ENCODE data around the gene TBC1D17. TPM values are rescaled to one million over a fixed set of nuclear protein-coding genes. Genes with fewer than 3 reads are reported as not detected.

Gene TBC1D17
- total and polyA plus RNA-seq, 2 of the 13 experiments (the other 11 are each of a cell fraction or from before 2014, with no cell fraction given): 9.7 to 16.9 TPM

- TF ChIP-seq DBP (CRISPR knock-in tag; IDR thresholded peaks at IDR 0.05; ENCODE audit: not compliant biosample characterization): no peak
- TF ChIP-seq GATA4 (IDR thresholded peaks at IDR 0.05; ENCODE audit: borderline replicate concordance, low read depth): 0 out of 2 replicates have a peak, but pooled peaks have one; percentile 59
- no peak for TF ChIP-seq ZNF572 (CRISPR knock-in tag; IDR thresholded peaks at IDR 0.05)
- TF ChIP-seq ZBTB44 (CRISPR knock-in tag; IDR thresholded peaks at IDR 0.05): 0 out of 2 replicates have a peak, but pooled peaks have one; percentile 69
- TF ChIP-seq ESRRA (CRISPR knock-in tag; IDR thresholded peaks at IDR 0.05; ENCODE audit: low read depth): peak; percentile 41; the same call in 1 of the 2 replicates
- 0 out of 2 replicates have a peak, but pooled peaks have one; percentile 32 for TF ChIP-seq HNF1A (IDR thresholded peaks at IDR 0.05; ENCODE audit: low read depth)
- TF ChIP-seq HNF1A (CRISPR knock-in tag; IDR thresholded peaks at IDR 0.05; ENCODE audit: borderline replicate concordance): no peak
- 0 out of 2 replicates have a peak, but pooled peaks have one; percentile 8 for TF ChIP-seq HOMEZ (CRISPR knock-in tag; IDR thresholded peaks at IDR 0.05; ENCODE audit: low read depth)
- 0 out of 2 replicates have a peak, but pooled peaks have one; percentile 18 for TF ChIP-seq ZBTB7B (CRISPR knock-in tag; IDR thresholded peaks at IDR 0.05)
- peak; percentile 65 for TF ChIP-seq KMT2B (CRISPR knock-in tag; IDR thresholded peaks at IDR 0.05)
- no peak for TF ChIP-seq ZNF644 (CRISPR knock-in tag; IDR thresholded peaks at IDR 0.05; ENCODE audit: low read depth)
- peak; percentile 67 for TF ChIP-seq SAP130 (CRISPR knock-in tag; IDR thresholded peaks at IDR 0.05; ENCODE audit: low read depth)
- peak; percentile 15; the same call in 1 of the 2 replicates for TF ChIP-seq ZNF446 (CRISPR knock-in tag; IDR thresholded peaks at IDR 0.05)
- no peak for TF ChIP-seq CHD2 (IDR thresholded peaks at IDR 0.05; ENCODE audit: low read depth, low read length)
- peak; percentile 89; the same call in 1 of the 2 replicates for TF ChIP-seq ATF7-NPFF (CRISPR knock-in tag; IDR thresholded peaks at IDR 0.05; ENCODE audit: low read depth)
- TF ChIP-seq MXD1 (CRISPR knock-in tag; IDR thresholded peaks at IDR 0.05): peak; percentile 58
- no peak for TF ChIP-seq ATF3 (CRISPR knock-in tag; IDR thresholded peaks at IDR 0.05)
- TF ChIP-seq NFE2 (CRISPR knock-in tag; IDR thresholded peaks at IDR 0.05): no peak
- peak; percentile 9; the same call in 1 of the 2 replicates for TF ChIP-seq KDM1A (CRISPR knock-in tag; IDR thresholded peaks at IDR 0.05)
- 0 out of 2 replicates have a peak, but pooled peaks have one; percentile 14 for TF ChIP-seq RARG (CRISPR knock-in tag; IDR thresholded peaks at IDR 0.05; ENCODE audit: low read depth)
These were observed 52.3 kb downstream of the TBC1D17 start (continued) for GRCh38 chr19:49929611-49930482.
